ENCODE results near the gene ACBD6.

The ACBD6 gene

GRCh38 chr1:180257486-180257885 is 244.9 kb downstream of the ACBD6 start:
- no peak overlapping the region for H3K9ac ChIP-seq (ENCODE audit: low read length)
- no peak for TF ChIP-seq CTCF (IDR thresholded peaks at IDR 0.05; ENCODE audit: low read length)
- no peak for TF ChIP-seq EZH2 (IDR thresholded peaks at IDR 0.05; ENCODE audit: borderline replicate concordance, low read length)
- H3F3A ChIP-seq (ENCODE audit: insufficient read depth, low read length) = no peaks in the 10 kb centered on the region
- no peaks in the 10 kb centered on the region for H3K9me2 ChIP-seq (ENCODE audit: low read depth, low read length)
- peaks cover 16% of the 10 kb centered on the region; the same call in 1 of the 2 replicates for H3K27me3 ChIP-seq (ENCODE audit: insufficient read depth, low read length)
- H3K4me2 ChIP-seq (ENCODE audit: low read length) = no peak overlapping the region
- no peaks in the 10 kb centered on the region for H3K4me1 ChIP-seq (ENCODE audit: insufficient read depth, low read length, severe bottlenecking)
- H4K20me1 ChIP-seq (ENCODE audit: insufficient read depth, low read length) = no peaks in the 10 kb centered on the region
- H3K36me3 ChIP-seq (ENCODE audit: insufficient read depth, low read length) = no peaks in the 10 kb centered on the region
- H2AFZ ChIP-seq (ENCODE audit: low read length) = no peak overlapping the region
- no peaks in the 10 kb centered on the region for H3K9me3 ChIP-seq (ENCODE audit: low read length)
- no peaks in the 10 kb centered on the region for H3K79me2 ChIP-seq (ENCODE audit: insufficient read depth, low read length)
- H3K27ac ChIP-seq (ENCODE audit: low read depth, low read length, poor library complexity, severe bottlenecking) = no peak overlapping the region
- H3K4me3 ChIP-seq (ENCODE audit: low read depth, low read length, poor library complexity, severe bottlenecking) = no peak overlapping the region

- Histone ChIP-seq H3K9me3 (ENCODE audit: low read length) (no peaks in the 10 kb centered on the region), H2AFZ (ENCODE audit: low read length) (no peak overlapping the region), H3K27ac (ENCODE audit: low read depth, low read length, poor library complexity, severe bottlenecking) (no peak overlapping the region), H3K4me3 (ENCODE audit: low read depth, low read length, poor library complexity, severe bottlenecking) (no peak overlapping the region), H4K20me1 (ENCODE audit: insufficient read depth, low read length) (no peaks in the 10 kb centered on the region), H3K79me2 (ENCODE audit: insufficient read depth, low read length) (no peaks in the 10 kb centered on the region), H3K4me2 (ENCODE audit: low read length) (no peak overlapping the region), H3K27me3 (ENCODE audit: insufficient read depth, low read length) (peaks cover 16% of the 10 kb centered on the region; the same call in 1 of the 2 replicates), H3F3A (ENCODE audit: insufficient read depth, low read length) (no peaks in the 10 kb centered on the region), H3K9ac (ENCODE audit: low read length) (no peak overlapping the region), H3K36me3 (ENCODE audit: insufficient read depth, low read length) (no peaks in the 10 kb centered on the region), H3K9me2 (ENCODE audit: low read depth, low read length) (no peaks in the 10 kb centered on the region), H3K4me1 (ENCODE audit: insufficient read depth, low read length, severe bottlenecking) (no peaks in the 10 kb centered on the region)
- no peak for TF ChIP-seq CTCF (IDR thresholded peaks at IDR 0.05; ENCODE audit: low read length)
- TF ChIP-seq EZH2 (IDR thresholded peaks at IDR 0.05; ENCODE audit: borderline replicate concordance, low read length) = no peak
These were observed 245.4 kb downstream of the ACBD6 start for GRCh38 chr1:180257028-180257386.

- H2AFZ ChIP-seq (ENCODE audit: low read length) = no peak overlapping the region
- no peak overlapping the region for H3K27ac ChIP-seq (ENCODE audit: low read depth, low read length, poor library complexity, severe bottlenecking)
- no peaks in the 10 kb centered on the region for H3K4me1 ChIP-seq (ENCODE audit: insufficient read depth, low read length, severe bottlenecking)
- H3K9me3 ChIP-seq (ENCODE audit: low read length) = no peaks in the 10 kb centered on the region
- no peaks in the 10 kb centered on the region for H3K36me3 ChIP-seq (ENCODE audit: insufficient read depth, low read length)
- H3K9ac ChIP-seq (ENCODE audit: low read length) = no peak overlapping the region
- H3K4me3 ChIP-seq (ENCODE audit: low read depth, low read length, poor library complexity, severe bottlenecking) = no peak overlapping the region
- H3K27me3 ChIP-seq (ENCODE audit: insufficient read depth, low read length) = peaks cover 16% of the 10 kb centered on the region; the same call in 1 of the 2 replicates
- no peaks in the 10 kb centered on the region for H4K20me1 ChIP-seq (ENCODE audit: insufficient read depth, low read length)
- H3K79me2 ChIP-seq (ENCODE audit: insufficient read depth, low read length) = no peaks in the 10 kb centered on the region
- H3K4me2 ChIP-seq (ENCODE audit: low read length) = no peak overlapping the region
- TF ChIP-seq CTCF (IDR thresholded peaks at IDR 0.05; ENCODE audit: low read length) = no peak
- TF ChIP-seq EZH2 (IDR thresholded peaks at IDR 0.05; ENCODE audit: borderline replicate concordance, low read length) = no peak
- no peaks in the 10 kb centered on the region for H3F3A ChIP-seq (ENCODE audit: insufficient read depth, low read length)
- H3K9me2 ChIP-seq (ENCODE audit: low read depth, low read length) = no peaks in the 10 kb centered on the region
These were observed 245.9 kb downstream of the ACBD6 start for GRCh38 chr1:180256341-180257027.
